ENCODE measurements around the gene HADHB.
"Not testable (repeated sequence)": the region's sequence is repeated elsewhere in the genome, so short reads cannot be mapped to it uniquely, and the experiment has no call there.

Gene HADHB

GRCh38 chr2:26290001-26290400, 45.3 kb downstream of the HADHB start:
- no peaks in the 10 kb centered on the region for H3K27me3 ChIP-seq (ENCODE audit: control insufficient read depth, insufficient read depth, low read length, poor library complexity, severe bottlenecking)
- H3K36me3 ChIP-seq (ENCODE audit: control insufficient read depth, insufficient read depth, low read length), result peaks cover 7% of the 10 kb centered on the region
- H3K4me1 ChIP-seq (ENCODE audit: control insufficient read depth, insufficient read depth, low read length), result no peaks in the 10 kb centered on the region
- no CpG with 5 or more reads among the region's 1 CpG for WGBS, 2 experiments
- H3K9me3 ChIP-seq (ENCODE audit: control insufficient read depth, low read length), result no peaks in the 10 kb centered on the region
- no peak overlapping the region for H3K4me3 ChIP-seq (ENCODE audit: insufficient read depth, low read depth, low read length)
- no peak overlapping the region for H3K27ac ChIP-seq (ENCODE audit: insufficient read depth, low read depth, low read length, poor library complexity, severe bottlenecking)

GRCh38 chr2:26292646-26293045, 47.9 kb downstream of the HADHB start:
- 81 to 84% methylated on average over 6 of the region's 6 CpGs for WGBS, 2 experiments
- Histone ChIP-seq H3K36me3 (ENCODE audit: control insufficient read depth, insufficient read depth, low read length) (peaks cover 3% of the 10 kb centered on the region), H3K4me1 (ENCODE audit: control insufficient read depth, insufficient read depth, low read length) (no peaks in the 10 kb centered on the region), H3K4me3 (ENCODE audit: insufficient read depth, low read depth, low read length) (no peak overlapping the region), H3K27ac (ENCODE audit: insufficient read depth, low read depth, low read length, poor library complexity, severe bottlenecking) (no peak overlapping the region), H3K9me3 (ENCODE audit: control insufficient read depth, low read length) (no peaks in the 10 kb centered on the region), H3K27me3 (ENCODE audit: control insufficient read depth, insufficient read depth, low read length, poor library complexity, severe bottlenecking) (peaks cover 6% of the 10 kb centered on the region)

- no peak overlapping the region for H3K4me3 ChIP-seq (ENCODE audit: insufficient read depth, low read depth, low read length)
- no peaks in the 10 kb centered on the region for H3K36me3 ChIP-seq (ENCODE audit: control insufficient read depth, insufficient read depth, low read length)
- peaks cover 13% of the 10 kb centered on the region for H3K4me1 ChIP-seq (ENCODE audit: control insufficient read depth, insufficient read depth, low read length)
- H3K27me3 ChIP-seq (ENCODE audit: control insufficient read depth, insufficient read depth, low read length, poor library complexity, severe bottlenecking), result peaks cover 22% of the 10 kb centered on the region
- no peaks in the 10 kb centered on the region for H3K9me3 ChIP-seq (ENCODE audit: control insufficient read depth, low read length)
- WGBS, 2 experiments, result 100% methylated on average over 1 of the region's 1 CpG; no CpG with 5 or more reads in 1 of the 2 experiments
- H3K27ac ChIP-seq (ENCODE audit: insufficient read depth, low read depth, low read length, poor library complexity, severe bottlenecking), result no peak overlapping the region
Observed at GRCh38 chr2:26295511-26295910, 50.8 kb downstream of the HADHB start.

GRCh38 chr2:26297061-26297460, 52.3 kb downstream of the HADHB start:
- H3K4me1 ChIP-seq (ENCODE audit: control insufficient read depth, insufficient read depth, low read length), result peaks cover 13% of the 10 kb centered on the region
- peaks cover 22% of the 10 kb centered on the region for H3K27me3 ChIP-seq (ENCODE audit: control insufficient read depth, insufficient read depth, low read length, poor library complexity, severe bottlenecking)
- H3K27ac ChIP-seq (ENCODE audit: insufficient read depth, low read depth, low read length, poor library complexity, severe bottlenecking), result no peak overlapping the region
- H3K36me3 ChIP-seq (ENCODE audit: control insufficient read depth, insufficient read depth, low read length), result no peaks in the 10 kb centered on the region
- no peaks in the 10 kb centered on the region for H3K9me3 ChIP-seq (ENCODE audit: control insufficient read depth, low read length)
- no peak overlapping the region for H3K4me3 ChIP-seq (ENCODE audit: insufficient read depth, low read depth, low read length)
- WGBS, 2 experiments, result 87 to 89% methylated on average over 3 of the region's 3 CpGs

- WGBS, 2 experiments, result 8 to 12% methylated on average over 17 of the region's 17 CpGs
Observed at GRCh38 chr2:26298286-26298637, 53.5 kb downstream of the HADHB start.

GRCh38 chr2:26298638-26299393, 54.1 kb downstream of the HADHB start:
- Histone ChIP-seq H3K27me3 (ENCODE audit: control insufficient read depth, insufficient read depth, low read length, poor library complexity, severe bottlenecking) (peaks cover 22% of the 10 kb centered on the region), H3K27ac (ENCODE audit: insufficient read depth, low read depth, low read length, poor library complexity, severe bottlenecking) (no peak overlapping the region), H3K4me3 (ENCODE audit: insufficient read depth, low read depth, low read length) (peak overlapping the region; percentile 31), H3K4me1 (ENCODE audit: control insufficient read depth, insufficient read depth, low read length) (peaks cover 13% of the 10 kb centered on the region), H3K36me3 (ENCODE audit: control insufficient read depth, insufficient read depth, low read length) (no peaks in the 10 kb centered on the region), H3K9me3 (ENCODE audit: control insufficient read depth, low read length) (no peaks in the 10 kb centered on the region)
- WGBS, 2 experiments, result 8 to 9% methylated on average over 30 of the region's 30 CpGs

More at GRCh38 chr2:26298286-26298637, 53.5 kb downstream of the HADHB start:
- Histone ChIP-seq H3K4me1 (ENCODE audit: control insufficient read depth, insufficient read depth, low read length) (peaks cover 13% of the 10 kb centered on the region), H3K9me3 (ENCODE audit: control insufficient read depth, low read length) (no peaks in the 10 kb centered on the region), H3K27me3 (ENCODE audit: control insufficient read depth, insufficient read depth, low read length, poor library complexity, severe bottlenecking) (peaks cover 22% of the 10 kb centered on the region), H3K27ac (ENCODE audit: insufficient read depth, low read depth, low read length, poor library complexity, severe bottlenecking) (no peak overlapping the region), H3K36me3 (ENCODE audit: control insufficient read depth, insufficient read depth, low read length) (no peaks in the 10 kb centered on the region), H3K4me3 (ENCODE audit: insufficient read depth, low read depth, low read length) (peak overlapping the region; percentile 31)

GRCh38 chr2:26299471-26300101, 54.8 kb downstream of the HADHB start:
- Histone ChIP-seq H3K4me3 (ENCODE audit: insufficient read depth, low read depth, low read length) (peak overlapping the region; percentile 31), H3K27ac (ENCODE audit: insufficient read depth, low read depth, low read length, poor library complexity, severe bottlenecking) (no peak overlapping the region), H3K4me1 (ENCODE audit: control insufficient read depth, insufficient read depth, low read length) (peaks cover 13% of the 10 kb centered on the region), H3K27me3 (ENCODE audit: control insufficient read depth, insufficient read depth, low read length, poor library complexity, severe bottlenecking) (peaks cover 22% of the 10 kb centered on the region), H3K36me3 (ENCODE audit: control insufficient read depth, insufficient read depth, low read length) (no peaks in the 10 kb centered on the region), H3K9me3 (ENCODE audit: control insufficient read depth, low read length) (no peaks in the 10 kb centered on the region)
- WGBS, 2 experiments, result 3% methylated on average over 8 of the region's 9 CpGs

- Histone ChIP-seq H3K4me1 (ENCODE audit: control insufficient read depth, insufficient read depth, low read length) (peaks cover 13% of the 10 kb centered on the region), H3K36me3 (ENCODE audit: control insufficient read depth, insufficient read depth, low read length) (no peaks in the 10 kb centered on the region), H3K27me3 (ENCODE audit: control insufficient read depth, insufficient read depth, low read length, poor library complexity, severe bottlenecking) (peaks cover 22% of the 10 kb centered on the region), H3K9me3 (ENCODE audit: control insufficient read depth, low read length) (no peaks in the 10 kb centered on the region), H3K27ac (ENCODE audit: insufficient read depth, low read depth, low read length, poor library complexity, severe bottlenecking) (no peak overlapping the region), H3K4me3 (ENCODE audit: insufficient read depth, low read depth, low read length) (no peak overlapping the region)
- WGBS, 2 experiments, result 54 to 60% methylated on average over 22 of the region's 22 CpGs
Observed at GRCh38 chr2:26300234-26300925, 55.6 kb downstream of the HADHB start.

- Histone ChIP-seq H3K27me3 (ENCODE audit: control insufficient read depth, insufficient read depth, low read length, poor library complexity, severe bottlenecking) (peaks cover 15% of the 10 kb centered on the region), H3K36me3 (ENCODE audit: control insufficient read depth, insufficient read depth, low read length) (no peaks in the 10 kb centered on the region), H3K27ac (ENCODE audit: insufficient read depth, low read depth, low read length, poor library complexity, severe bottlenecking) (no peak overlapping the region), H3K9me3 (ENCODE audit: control insufficient read depth, low read length) (no peaks in the 10 kb centered on the region), H3K4me3 (ENCODE audit: insufficient read depth, low read depth, low read length) (no peak overlapping the region), H3K4me1 (ENCODE audit: control insufficient read depth, insufficient read depth, low read length) (peaks cover 13% of the 10 kb centered on the region)
- 94 to 96% methylated on average over 6 of the region's 6 CpGs for WGBS, 2 experiments
Observed at GRCh38 chr2:26302846-26303245, 58.1 kb downstream of the HADHB start.

- not testable (repeated sequence) for H3K4me3 ChIP-seq (ENCODE audit: insufficient read depth, low read depth, low read length); H3K27me3 ChIP-seq (ENCODE audit: control insufficient read depth, insufficient read depth, low read length, poor library complexity, severe bottlenecking); H3K4me1 ChIP-seq (ENCODE audit: control insufficient read depth, insufficient read depth, low read length); H3K27ac ChIP-seq (ENCODE audit: insufficient read depth, low read depth, low read length, poor library complexity, severe bottlenecking); H3K9me3 ChIP-seq (ENCODE audit: control insufficient read depth, low read length); H3K36me3 ChIP-seq (ENCODE audit: control insufficient read depth, insufficient read depth, low read length)
- 93 to 94% methylated on average over 6 to 7 of the region's 7 CpGs for WGBS, 2 experiments
Observed at GRCh38 chr2:26305094-26305493, 60.4 kb downstream of the HADHB start.

Data from ectodermal cell (in vitro differentiated cells).